Type B pancreatic cell (in vitro differentiated cells): ENCODE data around the gene CCNI. TPM values are rescaled to one million over a fixed set of nuclear protein-coding genes. Genes with fewer than 3 reads are reported as not detected.
"Not testable (repeated sequence)": the region's sequence is repeated elsewhere in the genome, so short reads cannot be mapped to it uniquely, and the experiment has no call there.

Experiments
- DNase-seq: peaks from one replicate; pipeline ENCODE4 v3.0.0; 2021; ENCODE audit warnings: mixed read lengths; ENCODE audit not compliant: unreplicated experiment; ENCODE audit errors: extremely low spot score
- H3K27ac Mint-ChIP-seq: 2 replicates; pipeline ENCODE4 v1.8.0; 2021; ENCODE audit warnings: mild to moderate bottlenecking, mixed read lengths
- H3K27me3 Mint-ChIP-seq: 2 replicates; pipeline ENCODE4 v1.8.0; 2021; ENCODE audit warnings: mixed read lengths
- H3K36me3 Mint-ChIP-seq: 2 replicates; pipeline ENCODE4 v1.8.0; 2021; ENCODE audit warnings: mixed read lengths
- H3K4me1 Mint-ChIP-seq: one replicate; pipeline ENCODE4 v1.8.0; 2021; ENCODE audit warnings: mixed read lengths; ENCODE audit not compliant: unreplicated experiment
- H3K4me3 Mint-ChIP-seq: 2 replicates; pipeline ENCODE4 v1.8.0; 2021; ENCODE audit warnings: mild to moderate bottlenecking, mixed read lengths
- H3K9me3 Mint-ChIP-seq: 2 replicates; pipeline ENCODE4 v1.8.0; 2021; ENCODE audit warnings: mixed read lengths
- total RNA-seq: library from RNA; stranded (reverse); gene quantifications from 2 replicates; pipeline ENCODE4 v1.2.1, GENCODE V29; 2021; ENCODE audit warnings: low replicate concordance
- TF ChIP-seq, protein P1 (sequence below): fragments of 200-600 bp; sonication (generic); conservative IDR thresholded peaks from 2 replicates; pipeline ENCODE4 v1.5.0; 2021; ENCODE audit warnings: antibody characterized with exemption, mild to moderate bottlenecking

CCNI gene
- total RNA-seq, 1 donor from 2014 or later, result 270 TPM

GRCh38 chr4:77043507-77044136 is 32.2 kb downstream of the CCNI start:
- Mint-ChIP-seq H3K9me3 (no peaks in the 10 kb centered on the region), H3K27ac (no peak overlapping the region), H3K4me1 (peaks cover 12% of the 10 kb centered on the region), H3K36me3 (peaks cover 15% of the 10 kb centered on the region), H3K27me3 (no peaks in the 10 kb centered on the region), H3K4me3 (no peak overlapping the region)
- no peak for DNase-seq
- TF ChIP-seq, protein P1, sequence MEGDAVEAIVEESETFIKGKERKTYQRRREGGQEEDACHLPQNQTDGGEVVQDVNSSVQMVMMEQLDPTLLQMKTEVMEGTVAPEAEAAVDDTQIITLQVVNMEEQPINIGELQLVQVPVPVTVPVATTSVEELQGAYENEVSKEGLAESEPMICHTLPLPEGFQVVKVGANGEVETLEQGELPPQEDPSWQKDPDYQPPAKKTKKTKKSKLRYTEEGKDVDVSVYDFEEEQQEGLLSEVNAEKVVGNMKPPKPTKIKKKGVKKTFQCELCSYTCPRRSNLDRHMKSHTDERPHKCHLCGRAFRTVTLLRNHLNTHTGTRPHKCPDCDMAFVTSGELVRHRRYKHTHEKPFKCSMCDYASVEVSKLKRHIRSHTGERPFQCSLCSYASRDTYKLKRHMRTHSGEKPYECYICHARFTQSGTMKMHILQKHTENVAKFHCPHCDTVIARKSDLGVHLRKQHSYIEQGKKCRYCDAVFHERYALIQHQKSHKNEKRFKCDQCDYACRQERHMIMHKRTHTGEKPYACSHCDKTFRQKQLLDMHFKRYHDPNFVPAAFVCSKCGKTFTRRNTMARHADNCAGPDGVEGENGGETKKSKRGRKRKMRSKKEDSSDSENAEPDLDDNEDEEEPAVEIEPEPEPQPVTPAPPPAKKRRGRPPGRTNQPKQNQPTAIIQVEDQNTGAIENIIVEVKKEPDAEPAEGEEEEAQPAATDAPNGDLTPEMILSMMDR, result no peak

DNA sequence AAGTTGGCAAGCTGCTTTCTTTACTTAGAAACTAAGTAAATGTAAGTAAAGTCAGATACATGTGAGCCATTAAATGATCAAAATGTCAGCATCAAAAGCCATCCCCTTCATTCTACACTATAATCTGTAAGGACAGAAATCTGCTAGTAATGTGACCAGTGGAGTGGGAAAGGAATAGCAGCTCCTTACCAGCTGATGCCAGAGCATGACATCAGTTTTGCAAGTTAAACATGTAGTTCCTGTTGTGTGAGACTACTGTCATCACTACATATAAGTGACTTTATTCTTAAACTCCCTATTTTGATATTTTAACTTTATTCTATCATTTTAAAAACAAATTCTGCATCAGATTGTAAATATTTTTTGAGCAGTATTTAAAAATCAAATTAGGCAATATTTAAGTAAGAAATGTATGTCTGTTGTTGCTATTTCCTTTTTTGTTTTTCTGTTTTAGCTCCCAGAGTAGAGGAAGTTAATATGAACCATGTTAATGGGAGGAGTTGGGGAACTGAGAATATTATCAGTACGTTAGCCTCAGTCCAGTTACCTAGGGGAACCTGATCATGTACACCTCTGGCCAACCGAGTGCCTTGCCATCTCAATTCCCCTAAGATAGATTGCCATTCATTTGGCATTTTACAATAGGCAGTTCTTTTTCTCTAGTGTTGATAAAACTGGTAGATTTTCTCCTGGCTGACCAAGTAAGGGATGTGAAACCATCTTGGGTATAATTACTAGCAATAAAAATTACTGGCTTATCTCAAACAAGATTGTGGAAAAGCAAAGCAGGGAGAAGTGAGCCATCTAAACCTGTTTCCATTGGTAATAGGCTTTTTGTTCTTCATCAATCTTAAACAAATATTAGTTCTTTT is 34.7 kb downstream of the CCNI start:
- Mint-ChIP-seq H3K27me3 (no peaks in the 10 kb centered on the region), H3K4me1 (peaks cover 9% of the 10 kb centered on the region), H3K4me3 (no peak overlapping the region), H3K36me3 (peaks cover 16% of the 10 kb centered on the region), H3K9me3 (no peaks in the 10 kb centered on the region), H3K27ac (no peak overlapping the region)
- no peak for DNase-seq
- TF ChIP-seq, protein P1, result no peak

DNA sequence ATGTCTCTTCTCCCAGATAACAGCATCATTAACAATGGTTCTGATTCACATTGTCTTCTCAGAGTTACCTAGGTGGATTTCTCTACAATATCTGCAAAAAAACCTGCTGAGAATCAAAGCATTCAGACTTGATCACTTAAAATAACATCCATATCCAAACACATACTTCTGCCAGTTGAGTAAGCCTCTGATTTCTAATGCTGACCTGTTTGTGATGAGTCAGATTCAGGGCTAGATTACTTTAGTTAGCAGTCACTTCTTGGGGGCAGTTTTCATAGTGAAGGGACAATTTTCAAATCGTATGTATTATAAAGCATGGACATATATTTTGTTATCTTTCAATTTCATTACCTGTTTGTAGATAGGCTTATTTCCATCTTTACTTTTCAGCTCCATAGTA is 35.5 kb downstream of the CCNI start:
- H3K27me3 Mint-ChIP-seq, result no peaks in the 10 kb centered on the region
- H3K36me3 Mint-ChIP-seq, result peaks cover 21% of the 10 kb centered on the region
- no peak overlapping the region for H3K4me3 Mint-ChIP-seq
- DNase-seq, result no peak
- H3K4me1 Mint-ChIP-seq, result peaks cover 9% of the 10 kb centered on the region
- TF ChIP-seq, protein P1, result no peak
- no peak overlapping the region for H3K27ac Mint-ChIP-seq
- no peaks in the 10 kb centered on the region for H3K9me3 Mint-ChIP-seq

DNA sequence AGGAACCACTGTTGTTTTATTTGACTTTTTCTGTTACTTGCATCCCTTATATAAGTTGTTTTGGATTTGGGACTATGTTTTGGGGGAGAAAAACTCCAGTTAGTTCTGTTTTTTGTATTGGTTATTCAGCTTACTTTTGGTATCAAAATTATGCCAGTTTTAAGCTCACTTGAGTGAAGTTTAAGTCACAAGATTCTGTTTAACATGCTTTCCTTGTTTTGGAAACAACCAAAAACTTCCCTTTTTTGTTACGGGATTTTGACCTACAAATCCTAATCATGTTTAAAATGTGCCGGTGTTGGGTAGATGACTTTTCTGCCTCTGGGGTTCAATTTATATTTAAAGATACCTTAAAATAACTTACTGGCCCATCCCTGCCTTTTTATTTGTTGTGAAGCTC is 36.0 kb downstream of the CCNI start:
- Mint-ChIP-seq H3K9me3 (no peaks in the 10 kb centered on the region), H3K4me3 (no peak overlapping the region), H3K4me1 (peaks cover 7% of the 10 kb centered on the region), H3K27me3 (no peaks in the 10 kb centered on the region), H3K36me3 (peaks cover 25% of the 10 kb centered on the region), H3K27ac (no peak overlapping the region)
- no peak for DNase-seq
- TF ChIP-seq, protein P1, result no peak

DNA sequence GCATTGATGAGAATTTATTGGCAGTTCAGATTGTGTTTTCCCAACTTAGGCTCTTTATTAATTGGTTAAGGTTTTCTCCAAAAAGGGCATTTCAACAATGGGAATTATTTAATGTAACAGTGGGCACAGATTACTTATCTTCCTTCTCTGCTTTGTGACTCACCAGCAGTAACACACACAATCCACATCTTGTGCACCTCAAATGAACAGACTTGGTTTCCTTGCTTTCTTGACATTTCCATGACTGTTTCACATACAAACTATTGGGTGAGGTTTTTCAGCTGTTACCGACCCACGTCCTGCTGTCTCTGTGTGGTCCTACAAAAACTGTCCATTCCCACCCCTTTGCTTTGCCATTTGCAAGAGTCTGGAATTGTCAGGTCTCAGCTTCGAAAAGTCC is 38.1 kb downstream of the CCNI start:
- Mint-ChIP-seq H3K9me3 (no peaks in the 10 kb centered on the region), H3K4me3 (no peak overlapping the region), H3K27ac (no peak overlapping the region), H3K36me3 (peaks cover 27% of the 10 kb centered on the region), H3K4me1 (no peaks in the 10 kb centered on the region), H3K27me3 (no peaks in the 10 kb centered on the region)
- DNase-seq, result no peak
- TF ChIP-seq, protein P1, result no peak

- not testable (repeated sequence) for H3K27me3 Mint-ChIP-seq, H3K27ac Mint-ChIP-seq, H3K9me3 Mint-ChIP-seq, H3K4me1 Mint-ChIP-seq, H3K4me3 Mint-ChIP-seq, DNase-seq
- peaks cover 30% of the 10 kb centered on the region for H3K36me3 Mint-ChIP-seq
These were observed 38.6 kb downstream of the CCNI start for GRCh38 chr4:77037168-77037567.
